ENCODE data around the gene ACBD6.

Gene ACBD6

DNA sequence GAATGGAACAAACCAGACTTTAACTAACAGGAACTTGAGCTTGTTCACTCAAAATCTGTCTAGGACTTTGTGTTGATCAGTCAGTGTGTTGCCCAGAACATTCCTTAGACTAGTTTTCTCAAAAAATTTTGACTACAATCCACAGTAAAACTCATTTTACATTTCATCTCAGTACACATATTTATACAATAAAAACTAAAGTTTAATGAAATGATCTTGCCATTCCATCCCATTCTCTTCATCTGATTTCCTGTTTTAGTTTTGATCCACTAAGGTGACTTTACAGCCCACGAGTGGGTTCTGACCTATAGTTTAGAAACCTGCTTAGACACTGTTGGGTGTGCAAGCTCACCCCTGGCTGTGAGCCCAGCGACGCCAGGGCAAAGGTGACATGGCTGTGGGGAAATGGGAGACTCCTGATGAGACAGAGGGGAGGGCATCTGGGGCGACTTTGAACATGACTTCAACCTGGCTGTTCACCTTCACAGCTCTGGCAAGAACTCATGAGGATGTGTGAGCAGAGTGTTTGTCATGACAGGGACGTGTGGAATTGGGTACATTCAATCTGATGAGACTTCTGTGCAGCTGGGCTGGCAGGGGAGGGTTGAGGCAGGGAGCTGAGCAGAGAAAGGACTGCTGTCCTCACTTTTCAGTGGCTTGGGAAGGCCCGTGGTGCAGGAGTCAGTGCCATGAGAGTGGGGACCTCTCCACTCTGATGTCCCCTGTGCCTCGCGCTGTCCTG lies 231.7 kb downstream of the ACBD6 start:
- no peak for DNase-seq (ENCODE audit: low read depth in 2 of 2)

DNA sequence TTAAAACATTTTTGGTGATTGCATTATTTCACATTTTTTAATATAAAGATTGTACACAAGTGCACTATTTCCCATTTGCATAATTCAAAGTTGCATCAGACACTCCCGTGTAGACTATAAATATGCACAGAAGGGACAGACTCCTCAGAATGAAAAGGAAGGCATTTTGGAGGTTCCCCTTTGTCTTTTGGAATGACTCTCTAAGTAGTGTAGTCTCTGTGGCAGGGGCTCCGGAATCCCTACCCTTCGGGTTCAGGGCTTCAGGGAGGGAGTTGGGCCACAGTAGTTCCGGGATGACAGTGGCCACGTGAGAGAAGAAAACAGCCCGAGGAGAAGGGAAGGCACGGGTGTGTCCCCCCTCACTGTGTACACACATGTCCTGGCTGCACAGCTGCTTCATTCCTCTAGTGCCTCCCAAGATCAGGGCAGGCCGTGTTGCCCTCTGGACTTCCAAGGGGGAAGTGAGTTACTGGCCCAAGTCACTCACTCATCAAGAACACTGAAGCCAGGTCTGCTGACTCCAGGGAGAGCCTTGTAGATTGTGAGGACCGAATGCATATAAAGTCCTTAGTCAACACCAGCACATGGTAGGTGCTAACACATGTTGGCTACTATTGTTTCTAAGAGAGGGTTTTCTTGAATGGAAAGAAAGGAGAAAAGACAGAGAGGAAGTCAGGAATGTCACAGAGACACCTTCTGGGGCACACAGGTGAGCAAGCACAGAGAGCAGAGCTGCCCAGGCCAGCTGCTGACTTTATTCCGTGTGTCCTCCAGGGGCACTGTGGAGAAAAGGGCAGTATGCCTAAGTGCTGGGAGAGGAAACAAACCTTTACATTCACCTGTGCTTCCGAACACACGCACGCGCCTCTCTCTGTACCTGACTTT lies 232.5 kb downstream of the ACBD6 start:
- no peak for DNase-seq (ENCODE audit: low read depth in 2 of 2)

DNA sequence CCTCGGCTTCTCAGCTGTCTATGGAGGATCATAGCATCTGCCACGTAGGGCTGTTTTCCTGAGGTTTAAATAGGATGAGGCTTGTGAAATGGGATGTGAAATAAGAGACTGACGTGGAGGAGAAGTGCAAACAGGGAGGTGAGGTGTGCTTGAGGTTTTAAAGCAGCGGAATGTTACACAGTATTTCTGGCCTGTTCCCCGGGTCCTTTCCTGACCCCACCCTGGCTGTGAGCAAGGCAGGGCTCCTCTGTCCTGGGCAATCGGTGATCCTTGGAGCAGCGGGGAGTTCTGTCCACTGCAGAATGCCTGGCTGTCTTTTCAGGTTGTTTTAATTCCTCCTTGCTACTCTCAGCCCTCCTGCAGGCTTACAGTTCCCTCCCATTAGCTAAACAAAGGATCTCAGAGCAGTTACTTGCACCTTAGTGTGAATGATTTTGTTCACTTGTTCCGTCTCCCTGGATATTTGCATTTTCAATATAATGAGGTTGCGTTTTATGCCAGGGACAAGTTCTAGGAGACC lies 233.8 kb downstream of the ACBD6 start:
- DNase-seq (ENCODE audit: low read depth in 2 of 2) = no peak

DNA sequence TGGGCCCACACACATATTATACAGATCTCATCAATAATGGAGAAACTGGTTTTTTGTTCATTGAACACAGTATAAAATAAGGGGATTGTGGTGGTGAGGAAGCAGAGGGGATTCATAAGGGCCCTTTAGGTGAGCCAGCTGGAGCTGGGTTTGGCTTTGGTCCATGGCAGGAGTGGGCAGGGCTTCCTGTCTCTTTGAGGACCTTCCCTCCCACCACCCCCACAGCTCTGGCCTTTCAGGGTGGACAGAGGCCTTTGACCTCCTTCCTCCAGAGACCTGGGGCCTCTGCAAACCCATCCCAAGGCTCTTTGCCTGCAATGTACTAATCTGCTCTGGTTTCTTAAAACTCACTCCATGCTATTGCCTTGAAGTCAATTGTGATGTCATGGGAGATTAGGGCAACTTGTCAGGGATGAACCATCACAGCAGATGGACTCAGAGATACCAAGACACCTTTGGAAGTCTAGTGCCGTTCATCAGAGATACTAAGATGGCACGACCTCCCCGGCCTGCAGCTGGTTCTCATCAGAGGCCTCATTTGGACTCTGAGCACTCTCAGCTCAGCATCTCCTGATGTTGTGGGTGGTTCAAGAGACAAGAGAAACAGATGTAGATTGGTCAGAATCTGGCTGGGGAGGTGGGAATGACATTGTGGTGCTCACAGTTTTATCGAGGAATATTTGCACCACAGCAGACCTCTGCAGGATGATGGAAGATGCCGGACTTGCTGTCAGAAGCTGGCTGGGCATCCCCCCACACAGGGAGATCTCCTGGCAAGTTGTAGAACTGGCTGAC lies 234.4 kb downstream of the ACBD6 start:
- no peak for DNase-seq (ENCODE audit: low read depth in 2 of 2)

DNA sequence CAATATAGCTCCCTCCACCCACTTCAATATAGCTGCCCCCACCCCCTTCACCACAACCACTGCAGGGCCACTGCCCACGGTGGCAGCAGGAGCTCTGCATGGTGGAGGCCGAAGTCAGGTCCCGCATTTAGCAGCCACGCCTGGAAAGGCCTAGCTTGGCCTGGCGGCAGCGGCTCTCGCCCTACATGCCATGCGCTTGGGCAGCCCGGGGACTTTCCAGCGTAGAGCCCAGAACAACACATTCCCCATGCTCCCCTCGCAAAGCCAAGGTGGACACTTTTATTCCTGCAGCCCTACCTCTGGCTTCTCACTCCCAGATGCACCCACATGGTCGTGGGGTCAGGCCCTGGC lies 235.2 kb downstream of the ACBD6 start:
- no peak for DNase-seq (ENCODE audit: low read depth in 2 of 2)

DNA sequence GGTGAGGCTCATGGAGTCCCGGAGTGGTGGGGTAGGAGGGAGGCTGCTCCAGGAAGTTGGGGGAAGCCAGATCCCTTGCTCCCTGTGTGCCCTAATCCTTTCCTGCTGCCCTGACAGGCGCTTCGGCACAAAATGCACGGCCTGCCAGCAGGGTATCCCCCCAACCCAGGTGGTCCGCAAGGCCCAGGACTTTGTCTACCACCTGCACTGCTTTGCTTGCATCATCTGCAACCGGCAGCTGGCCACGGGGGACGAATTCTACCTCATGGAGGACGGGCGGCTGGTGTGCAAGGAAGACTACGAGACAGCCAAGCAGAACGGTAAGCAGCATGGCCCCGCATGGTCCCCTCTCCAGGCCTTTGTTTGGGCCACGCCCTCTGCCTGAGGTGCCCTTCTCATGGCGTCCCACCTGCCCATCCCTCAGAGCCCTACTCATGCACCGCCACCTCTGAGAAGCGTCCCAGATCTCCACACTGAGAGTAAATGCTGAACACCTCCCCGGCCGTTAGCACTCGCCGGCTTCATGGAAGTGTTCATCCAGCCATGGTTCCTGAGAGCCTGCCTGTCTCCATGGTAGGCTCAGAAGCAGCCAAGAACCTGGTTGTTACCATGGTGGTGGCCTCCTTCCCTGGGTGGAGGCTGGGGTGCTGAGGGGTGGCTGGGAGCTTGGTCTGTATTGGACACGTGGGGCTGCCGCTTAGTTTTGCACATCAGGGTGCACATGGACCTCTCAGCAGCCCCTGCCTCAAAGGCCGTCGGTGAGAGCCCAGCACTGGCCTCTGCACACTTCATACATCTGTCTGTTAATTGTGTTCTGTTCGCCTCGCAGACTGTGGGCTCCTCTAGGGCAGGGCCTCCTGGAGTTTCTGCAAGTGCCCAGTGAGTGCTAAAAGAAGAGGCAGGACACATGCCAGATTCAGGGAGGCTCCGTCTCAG lies 235.8 kb downstream of the ACBD6 start:
- no peak for DNase-seq (ENCODE audit: low read depth in 2 of 2)

DNA sequence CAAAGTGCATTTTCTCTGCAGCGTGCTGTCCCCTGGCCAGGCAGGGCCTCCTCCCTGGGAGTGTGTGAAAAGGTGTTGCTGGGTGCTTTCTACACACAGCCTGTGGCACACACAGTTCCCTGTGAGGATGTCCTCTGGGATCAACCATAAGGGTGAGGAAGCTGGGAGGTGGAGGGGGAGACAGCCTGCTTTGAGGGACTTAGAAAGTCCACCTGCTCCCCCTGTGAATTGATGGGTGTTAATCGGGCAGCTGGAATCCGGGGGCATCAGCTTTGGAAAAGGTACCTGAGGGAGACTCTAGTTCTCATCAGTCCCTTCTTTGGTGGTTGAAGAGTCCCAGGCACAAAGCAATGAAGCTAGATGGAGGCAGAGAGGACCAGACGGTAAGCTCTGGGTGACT lies 236.5 kb downstream of the ACBD6 start:
- no peak for DNase-seq (ENCODE audit: low read depth in 2 of 2)

DNA sequence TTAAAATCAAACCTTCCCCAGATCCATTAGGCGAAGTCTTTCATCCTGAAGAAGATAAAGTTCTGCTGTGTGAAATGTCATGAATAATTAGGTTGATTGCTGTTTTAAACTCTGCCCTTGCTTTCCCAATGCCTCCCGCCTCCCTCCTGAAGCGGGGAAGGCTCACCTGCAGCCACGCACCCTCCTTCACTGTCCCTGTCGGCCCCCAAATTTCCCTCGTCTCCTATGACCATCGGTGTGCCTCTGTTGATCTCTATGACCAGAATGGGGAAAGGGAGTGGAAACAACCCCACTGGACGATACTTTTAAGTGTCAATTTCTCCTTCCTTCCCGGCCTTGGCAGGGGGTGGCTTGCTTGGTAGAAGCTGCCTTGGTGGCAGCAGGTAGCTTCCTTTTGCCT lies 237.2 kb downstream of the ACBD6 start:
- no peak for DNase-seq (ENCODE audit: low read depth in 2 of 2)

DNA sequence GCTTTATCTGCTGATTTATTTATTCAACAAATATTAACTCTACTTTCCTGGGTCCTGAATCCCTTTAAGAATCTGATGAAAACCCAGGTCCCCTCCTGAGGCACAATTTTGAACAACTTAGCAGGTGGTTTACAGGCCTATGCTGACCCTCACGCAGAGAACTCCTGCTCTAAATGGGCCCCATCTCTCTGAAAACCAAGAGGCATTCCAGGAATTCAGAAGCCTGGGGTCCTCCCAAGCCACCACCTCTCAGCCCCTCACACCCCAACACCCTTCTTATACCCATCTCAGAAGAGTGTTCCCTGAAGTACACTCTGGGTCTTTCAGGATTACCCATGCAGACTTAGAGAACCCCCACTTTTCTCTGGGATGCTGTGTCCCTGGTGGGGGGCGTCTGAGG lies 237.8 kb downstream of the ACBD6 start:
- DNase-seq (ENCODE audit: low read depth in 2 of 2) = no peak

DNA sequence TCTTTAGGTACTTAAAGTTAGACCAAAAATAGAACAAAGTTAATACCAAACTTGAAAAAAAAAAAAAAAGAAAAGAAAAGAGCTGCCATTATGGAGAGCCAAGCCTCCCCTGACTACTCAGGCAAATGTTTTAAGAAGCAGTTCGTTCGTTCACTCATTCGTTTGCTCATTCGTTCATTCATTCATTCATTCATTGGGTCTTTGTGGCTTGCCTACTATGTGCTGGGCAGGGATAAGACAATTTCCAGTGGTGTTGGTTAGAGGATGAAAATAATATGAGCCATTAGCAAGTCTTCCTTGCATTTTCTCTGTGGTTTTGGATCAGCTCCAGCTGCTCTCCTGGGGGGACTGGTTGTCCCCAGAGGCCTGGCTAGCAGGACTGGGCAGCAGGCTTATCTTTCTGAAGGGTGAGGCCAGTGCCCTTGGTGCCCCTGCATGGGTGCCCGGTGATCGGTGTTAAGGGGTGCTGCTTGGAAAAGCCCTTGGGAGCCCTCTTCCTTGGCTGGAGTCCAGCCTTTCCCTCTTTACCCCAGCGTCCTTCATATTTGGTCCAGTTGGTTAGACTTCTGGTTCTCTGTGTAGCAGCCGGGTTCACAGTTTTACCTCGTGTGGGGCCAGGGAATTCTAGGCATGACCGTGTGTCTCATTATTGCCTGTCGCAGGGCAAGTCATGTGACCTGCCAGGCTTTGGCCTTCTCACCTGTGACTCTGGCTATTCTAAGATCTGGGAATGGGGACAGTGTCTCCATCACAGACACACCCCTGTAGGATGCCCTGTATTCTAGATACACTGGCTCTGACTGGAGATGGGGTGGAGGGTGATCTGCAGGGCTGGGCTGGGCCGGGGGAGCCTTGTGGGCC lies 239.5 kb downstream of the ACBD6 start:
- no peak for DNase-seq (ENCODE audit: low read depth in 2 of 2)

DNA sequence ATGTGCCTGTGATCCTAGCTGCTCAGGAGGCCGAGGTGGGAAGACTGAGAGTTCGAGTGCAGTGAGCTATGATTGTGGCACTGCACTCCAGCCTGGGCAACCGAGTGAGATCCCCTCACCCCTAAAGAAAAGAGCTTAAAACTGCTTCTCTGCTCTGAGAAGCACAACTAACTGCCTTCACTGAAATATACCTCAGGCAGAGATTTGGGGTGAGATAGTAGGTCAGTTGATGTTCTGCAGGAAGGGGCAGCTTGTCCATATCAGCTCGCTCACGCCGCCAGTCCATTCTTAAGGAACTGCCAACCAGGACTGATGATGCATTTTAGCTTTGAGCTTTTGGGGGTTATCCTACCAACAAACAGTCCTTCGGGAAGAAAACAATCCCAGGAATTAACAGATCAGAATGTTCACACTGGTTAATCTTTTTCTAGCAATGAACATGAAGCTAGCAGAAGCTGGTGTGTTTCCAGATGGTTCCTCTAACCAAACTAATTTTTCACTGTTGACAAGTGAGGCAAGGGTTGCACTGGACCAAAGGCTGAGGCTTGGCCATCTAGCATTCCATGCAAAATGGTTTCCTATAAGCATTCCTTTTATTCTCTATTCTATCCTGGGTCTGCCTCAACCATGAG lies 240.7 kb downstream of the ACBD6 start:
- no peak for DNase-seq (ENCODE audit: low read depth in 2 of 2)

DNA sequence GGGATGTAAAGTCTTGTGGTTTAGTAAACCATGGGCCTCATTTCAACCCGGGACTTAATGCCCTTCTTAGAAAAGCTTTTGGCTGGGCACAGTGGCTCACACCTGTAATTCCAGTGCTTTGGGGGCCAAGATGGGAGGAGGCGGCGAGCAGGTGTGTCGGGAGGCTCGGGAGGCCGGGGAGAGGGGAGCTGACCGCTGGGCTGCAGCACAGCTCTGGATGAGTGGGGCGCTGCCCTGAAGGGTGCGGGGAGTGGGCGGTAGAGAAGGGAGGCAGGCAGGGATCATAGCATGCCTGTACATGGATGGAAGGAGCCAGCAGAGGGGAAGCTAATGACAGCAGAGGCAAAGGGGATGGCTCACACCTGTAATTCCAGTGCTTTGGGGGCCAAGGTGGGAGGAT lies 241.3 kb downstream of the ACBD6 start:
- DNase-seq (ENCODE audit: low read depth in 2 of 2) = no peak

DNA sequence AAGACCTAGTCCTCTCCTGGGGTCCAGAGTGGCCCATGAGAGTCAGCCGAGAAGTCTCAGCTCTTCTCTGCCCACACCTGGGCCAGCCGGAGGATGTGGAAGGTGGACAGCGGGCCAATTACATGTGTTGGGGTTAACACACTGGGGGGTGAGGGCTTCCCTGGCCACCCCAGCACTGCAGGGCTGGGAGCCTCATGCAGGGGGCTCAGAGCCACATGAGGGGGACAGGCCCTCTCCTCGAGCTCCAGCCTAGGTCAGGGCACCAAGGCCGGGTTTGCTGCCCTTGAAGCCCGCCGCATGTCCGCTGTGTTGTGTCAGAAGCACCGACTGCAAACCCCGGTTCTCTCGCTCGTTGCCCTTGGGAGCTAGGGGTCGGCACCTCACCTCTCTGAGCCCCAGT lies 241.8 kb downstream of the ACBD6 start:
- DNase-seq (ENCODE audit: low read depth in 2 of 2) = no peak

DNA sequence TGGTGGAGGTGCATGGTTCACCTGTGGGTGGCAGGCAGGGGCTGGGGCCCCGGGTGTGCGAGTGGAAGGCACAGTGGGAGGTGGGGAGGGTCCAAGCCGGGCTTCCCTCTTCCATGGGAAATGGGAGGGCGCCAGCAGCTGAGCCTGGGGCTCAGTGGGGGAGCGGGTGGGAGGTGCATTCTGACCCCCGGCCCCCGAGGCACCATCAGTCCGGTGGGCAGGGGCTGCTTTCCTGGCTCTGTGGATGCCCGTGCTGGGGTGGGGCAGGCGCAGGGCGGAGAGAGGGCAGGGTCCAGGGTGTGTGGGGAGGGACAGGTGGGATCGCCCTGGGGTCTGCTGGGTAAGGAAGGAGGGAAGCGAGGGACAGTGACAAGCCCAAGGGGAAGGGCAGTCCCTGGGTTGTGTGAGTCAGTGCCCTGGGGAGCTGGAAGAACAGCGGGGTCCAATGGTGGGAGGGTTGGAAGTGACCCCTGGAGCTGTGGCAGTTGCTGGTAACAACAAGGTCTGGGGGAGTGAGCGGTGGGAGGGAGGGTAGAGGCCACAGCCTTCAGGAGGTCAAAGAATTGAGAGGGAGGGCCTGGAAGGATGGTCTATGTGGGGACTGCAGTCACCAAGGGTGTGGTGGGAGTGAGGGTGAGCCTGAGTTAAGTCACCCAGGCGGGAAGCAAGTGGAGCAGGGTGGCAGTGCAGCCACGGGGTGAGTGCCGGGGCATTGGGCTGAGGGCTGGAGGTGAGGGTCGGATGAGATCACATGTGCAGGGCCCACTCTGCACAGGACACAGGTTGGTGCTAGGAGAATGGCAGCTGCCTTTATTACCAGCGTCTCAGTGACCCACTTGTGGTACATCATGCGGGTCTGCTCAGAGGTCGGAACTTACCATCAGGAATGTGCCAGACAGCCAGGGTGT lies 242.7 kb downstream of the ACBD6 start:
- no peak for DNase-seq (ENCODE audit: low read depth in 2 of 2)

DNA sequence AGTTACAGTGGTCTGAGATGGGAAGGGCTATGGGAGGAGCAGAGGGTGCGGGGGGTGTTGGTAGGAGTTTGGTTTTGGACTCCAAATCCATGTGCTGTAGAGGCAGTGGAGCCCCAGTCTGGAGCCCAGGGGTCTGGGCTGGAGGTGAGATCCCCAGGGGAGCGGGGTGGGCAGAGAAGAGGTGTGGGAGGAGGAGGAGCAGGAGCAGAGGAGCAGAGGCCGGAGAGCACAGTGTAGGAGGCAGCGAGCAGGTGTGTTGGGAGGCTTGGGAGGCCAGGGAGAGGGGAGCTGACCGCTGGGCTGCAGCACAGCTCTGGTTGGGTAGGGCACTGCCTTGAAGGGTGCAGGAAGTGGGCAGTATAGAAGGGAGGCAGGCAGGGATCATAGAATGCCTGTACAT lies 243.4 kb downstream of the ACBD6 start:
- DNase-seq (ENCODE audit: low read depth in 2 of 2) = no peak

DNA sequence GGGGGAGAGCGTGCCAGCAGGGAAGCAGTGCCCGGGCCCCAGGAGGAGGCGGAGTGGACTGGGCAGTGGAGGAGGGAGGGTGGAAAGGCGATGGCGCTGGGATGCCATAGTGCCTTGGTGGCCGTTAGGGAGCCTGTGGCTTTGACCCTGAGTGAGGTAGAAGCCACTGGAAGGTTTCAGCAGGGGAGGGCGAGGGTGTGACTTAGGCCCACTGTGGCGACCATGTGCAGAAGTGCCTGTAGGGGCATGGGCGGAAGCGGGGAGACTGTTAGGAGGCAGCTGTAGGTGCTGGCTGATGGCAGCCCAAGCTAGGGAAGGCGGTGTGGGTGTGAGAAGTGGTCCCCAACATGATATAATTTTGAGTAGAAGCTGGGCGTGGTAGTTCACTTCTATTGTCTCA lies 244.1 kb downstream of the ACBD6 start:
- DNase-seq (ENCODE audit: low read depth in 2 of 2) = no peak

DNA sequence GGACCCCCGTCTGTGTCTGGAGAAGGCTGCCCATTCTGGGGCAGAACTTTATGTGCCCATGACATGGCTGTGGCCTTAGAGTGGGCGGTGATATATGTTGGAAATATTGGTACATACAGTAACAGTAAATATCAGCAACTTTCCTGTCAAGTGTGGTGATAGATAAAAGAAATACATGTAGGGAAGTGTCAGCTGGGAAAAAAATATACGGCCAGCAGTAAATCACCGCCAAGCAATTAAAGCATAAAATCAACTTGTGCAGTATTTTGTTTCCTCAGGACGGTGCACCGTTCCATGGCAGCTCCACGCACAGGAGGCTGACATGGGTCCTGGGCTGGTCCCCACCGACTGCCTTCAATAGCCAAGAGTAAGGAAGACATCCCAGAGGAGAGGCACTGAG lies 244.9 kb downstream of the ACBD6 start:
- no peak for DNase-seq (ENCODE audit: low read depth in 2 of 2)

DNA sequence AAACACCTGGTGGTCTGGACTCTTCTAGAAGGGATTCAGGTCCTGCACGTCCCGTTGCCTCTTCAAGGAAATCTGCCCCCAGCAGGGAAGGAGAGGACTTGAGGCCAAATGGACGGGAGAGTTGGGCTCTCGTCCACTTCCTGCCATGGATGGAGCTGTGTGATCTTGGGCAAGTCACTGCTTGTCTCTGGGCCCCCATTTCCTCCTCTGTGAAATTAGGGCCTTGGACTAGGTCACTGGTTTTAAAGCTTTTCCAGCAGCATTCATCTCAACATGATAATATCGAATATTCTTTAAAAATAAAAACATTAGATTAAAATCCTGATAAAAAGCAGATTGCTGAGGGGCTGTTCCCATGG lies 245.4 kb downstream of the ACBD6 start:
- DNase-seq (ENCODE audit: low read depth in 2 of 2) = no peak

Measured in stimulated activated CD8-positive, alpha-beta memory T cell treated with anti-CD3 and anti-CD28 coated beads, Interleukin-15, amount 100 ng/mL, for 48 hours (primary cell).